Measurements from ENCODE around the gene HOTAIR. TPM values are rescaled to one million over a fixed set of nuclear protein-coding genes. Genes with fewer than 3 reads are reported as not detected.

The HOTAIR gene
- total and polyA plus RNA-seq, 2 donors (not counting 1 experiment from before 2014, with no cell fraction given) = not detected

DNA sequence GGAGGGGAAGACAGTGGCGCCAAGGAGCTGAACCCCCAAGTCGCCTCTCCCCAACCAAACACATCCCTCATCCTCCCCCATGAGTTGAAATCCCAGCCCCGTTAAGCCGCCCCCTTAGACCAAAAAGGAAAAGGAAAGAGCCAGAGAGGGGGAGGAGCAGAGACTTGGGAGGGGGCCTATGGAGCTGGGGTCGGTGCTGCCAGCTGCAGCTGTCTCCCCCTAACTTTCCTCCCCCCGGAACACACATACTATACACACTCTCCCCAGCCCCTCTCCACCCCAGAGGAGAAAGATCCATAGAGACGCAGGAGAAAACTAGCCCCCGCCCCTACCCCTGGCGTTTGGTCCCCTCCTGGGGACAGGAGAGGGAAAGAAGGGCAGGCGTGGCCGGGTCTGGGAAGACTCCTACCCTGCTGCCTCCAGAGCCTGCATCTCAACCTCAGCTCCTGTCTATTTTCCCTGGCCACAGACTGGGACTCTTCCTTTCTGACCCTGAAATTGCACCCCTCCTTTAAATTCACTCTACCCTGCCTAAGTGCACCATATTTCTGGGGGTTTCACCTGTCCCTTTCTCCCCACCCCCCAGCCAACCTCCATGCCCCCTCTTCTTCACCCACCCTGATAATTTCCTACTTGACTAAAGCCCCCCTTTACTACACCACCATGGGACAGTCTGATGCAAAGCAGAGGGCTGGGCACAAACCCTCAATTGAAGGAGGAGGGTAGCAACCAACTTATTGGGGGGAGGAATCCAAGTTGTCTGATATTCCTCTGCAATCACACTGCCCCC lies 23.6 kb upstream of the HOTAIR start:
- Histone ChIP-seq H2AFZ (ENCODE audit: low read length) (no peak overlapping the region), H4K20me1 (ENCODE audit: control insufficient read depth, extremely low read depth, insufficient read depth, low read length) (no peaks in the 10 kb centered on the region), H3K4me1 (ENCODE audit: control insufficient read depth, extremely low read depth, insufficient read depth, low read length) (no peaks in the 10 kb centered on the region), H3K4me3 (replicated peaks in 1 of 4; ENCODE audit: control extremely low read depth in 1 of 4, insufficient read depth in 1 of 4, low read depth in 3 of 4, low read length in 4 of 4) (no peak overlapping the region), H3K27ac (ENCODE audit: insufficient read depth, low read length) (no peak overlapping the region), H3K4me2 (ENCODE audit: extremely low read depth, insufficient read depth, low read length) (no peak overlapping the region), H3K36me3 (ENCODE audit: control insufficient read depth, insufficient read depth, low read length) (no peaks in the 10 kb centered on the region), H3K9me3 (ENCODE audit: control insufficient read depth, insufficient read depth, low read depth, low read length) (no peaks in the 10 kb centered on the region), H3K9ac (ENCODE audit: insufficient read depth, low read length) (no peak overlapping the region), H3K79me2 (ENCODE audit: control insufficient read depth, insufficient read depth, low read length) (no peaks in the 10 kb centered on the region), H3K27me3 (ENCODE audit: control insufficient read depth, insufficient read depth, low read length) (peaks cover 83% of the 10 kb centered on the region)
- TF ChIP-seq, protein P1, sequence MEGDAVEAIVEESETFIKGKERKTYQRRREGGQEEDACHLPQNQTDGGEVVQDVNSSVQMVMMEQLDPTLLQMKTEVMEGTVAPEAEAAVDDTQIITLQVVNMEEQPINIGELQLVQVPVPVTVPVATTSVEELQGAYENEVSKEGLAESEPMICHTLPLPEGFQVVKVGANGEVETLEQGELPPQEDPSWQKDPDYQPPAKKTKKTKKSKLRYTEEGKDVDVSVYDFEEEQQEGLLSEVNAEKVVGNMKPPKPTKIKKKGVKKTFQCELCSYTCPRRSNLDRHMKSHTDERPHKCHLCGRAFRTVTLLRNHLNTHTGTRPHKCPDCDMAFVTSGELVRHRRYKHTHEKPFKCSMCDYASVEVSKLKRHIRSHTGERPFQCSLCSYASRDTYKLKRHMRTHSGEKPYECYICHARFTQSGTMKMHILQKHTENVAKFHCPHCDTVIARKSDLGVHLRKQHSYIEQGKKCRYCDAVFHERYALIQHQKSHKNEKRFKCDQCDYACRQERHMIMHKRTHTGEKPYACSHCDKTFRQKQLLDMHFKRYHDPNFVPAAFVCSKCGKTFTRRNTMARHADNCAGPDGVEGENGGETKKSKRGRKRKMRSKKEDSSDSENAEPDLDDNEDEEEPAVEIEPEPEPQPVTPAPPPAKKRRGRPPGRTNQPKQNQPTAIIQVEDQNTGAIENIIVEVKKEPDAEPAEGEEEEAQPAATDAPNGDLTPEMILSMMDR (conservative IDR thresholded peaks at IDR 0.05 in 1 of 2, IDR thresholded peaks at IDR 0.05 in 1 of 2; ENCODE audit: low read depth in 1 of 2, low read length in 2 of 2) = no peak
- no peak for TF ChIP-seq EZH2 (IDR thresholded peaks at IDR 0.05; ENCODE audit: low read length, missing control alignments)
- no peak for DNase-seq (ENCODE audit: low read depth in 2 of 2)

DNA sequence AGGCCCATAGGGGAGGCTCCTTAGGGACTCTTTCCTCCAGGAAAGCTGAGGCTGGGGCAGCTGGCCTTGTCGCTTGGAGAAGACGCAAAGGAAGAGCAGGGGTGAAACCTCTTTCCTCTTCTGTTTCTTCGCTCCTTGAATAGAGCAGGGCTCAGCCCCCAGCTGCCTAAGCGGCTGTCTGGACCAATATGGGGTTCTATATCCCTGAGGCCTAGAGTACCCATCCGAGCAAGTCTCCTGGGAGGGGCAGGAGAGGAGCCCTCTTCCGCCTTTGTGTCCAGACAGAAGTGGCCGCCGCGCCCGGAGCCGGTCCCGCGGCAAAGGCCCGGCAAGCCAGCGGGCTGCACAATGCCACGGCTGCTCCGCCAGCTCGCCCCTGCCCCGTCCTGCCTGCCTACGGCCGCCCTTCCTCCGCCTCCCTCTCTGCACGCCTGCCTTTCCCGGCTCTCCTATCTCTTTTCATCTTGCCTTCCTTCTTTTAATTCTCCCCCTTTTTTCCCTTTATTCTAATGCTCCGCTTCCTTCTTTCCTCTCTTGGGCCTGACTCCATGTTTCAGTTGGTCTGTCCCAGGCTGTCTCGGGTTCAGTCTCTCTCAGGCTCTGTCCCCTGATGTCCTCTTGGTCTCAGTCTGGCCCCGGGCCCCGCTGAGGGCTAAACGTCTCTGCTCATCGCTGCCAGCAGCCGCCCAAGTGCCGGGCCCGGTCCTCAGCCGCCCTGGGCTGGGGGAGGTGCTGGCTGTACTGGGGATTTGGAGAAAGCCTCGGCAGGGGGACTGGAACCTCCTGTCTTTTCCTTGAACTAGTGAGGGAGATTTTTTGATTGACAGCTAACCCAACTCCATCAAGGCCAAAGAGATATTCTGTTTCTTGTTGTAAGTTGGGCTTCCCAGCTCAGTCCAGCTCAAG lies 22.7 kb upstream of the HOTAIR start:
- TF ChIP-seq, protein P1 (conservative IDR thresholded peaks at IDR 0.05 in 1 of 2, IDR thresholded peaks at IDR 0.05 in 1 of 2; ENCODE audit: low read depth in 1 of 2, low read length in 2 of 2) = no peak
- TF ChIP-seq EZH2 (IDR thresholded peaks at IDR 0.05; ENCODE audit: low read length, missing control alignments) = peak; percentile 82
- no peak overlapping the region for H3K4me3 ChIP-seq (replicated peaks in 1 of 4; ENCODE audit: control extremely low read depth in 1 of 4, insufficient read depth in 1 of 4, low read depth in 3 of 4, low read length in 4 of 4)
- H3K79me2 ChIP-seq (ENCODE audit: control insufficient read depth, insufficient read depth, low read length) = no peaks in the 10 kb centered on the region
- no peak for DNase-seq (ENCODE audit: low read depth in 2 of 2)
- no peak overlapping the region for H2AFZ ChIP-seq (ENCODE audit: low read length)
- H3K36me3 ChIP-seq (ENCODE audit: control insufficient read depth, insufficient read depth, low read length) = no peaks in the 10 kb centered on the region
- no peak overlapping the region for H3K27ac ChIP-seq (ENCODE audit: insufficient read depth, low read length)
- H3K9ac ChIP-seq (ENCODE audit: insufficient read depth, low read length) = no peak overlapping the region
- no peaks in the 10 kb centered on the region for H4K20me1 ChIP-seq (ENCODE audit: control insufficient read depth, extremely low read depth, insufficient read depth, low read length)
- no peaks in the 10 kb centered on the region for H3K4me1 ChIP-seq (ENCODE audit: control insufficient read depth, extremely low read depth, insufficient read depth, low read length)
- H3K27me3 ChIP-seq (ENCODE audit: control insufficient read depth, insufficient read depth, low read length) = peaks cover 83% of the 10 kb centered on the region
- H3K9me3 ChIP-seq (ENCODE audit: control insufficient read depth, insufficient read depth, low read depth, low read length) = no peaks in the 10 kb centered on the region
- H3K4me2 ChIP-seq (ENCODE audit: extremely low read depth, insufficient read depth, low read length) = no peak overlapping the region
